UCSD-AML1 (cell line): ENCODE results near the gene IRX3.

Experiments used
- DNase-seq: peaks from one replicate; lab custom pipeline; 2025; ENCODE audit not compliant: unreplicated experiment; lab: John Stamatoyannopoulos, UW

The IRX3 gene

GRCh38 chr16:54291656-54292487, 5.3 kb upstream of the IRX3 start:
- no peak for DNase-seq

GRCh38 chr16:54290833-54291655, 4.5 kb upstream of the IRX3 start:
- no peak for DNase-seq

GRCh38 chr16:54289945-54290832, 3.6 kb upstream of the IRX3 start:
- no peak for DNase-seq

- DNase-seq, result no peak
Measured at GRCh38 chr16:54289242-54289944, 2.8 kb upstream of the IRX3 start.

- DNase-seq, result no peak
Measured at GRCh38 chr16:54288835-54289241, 2.3 kb upstream of the IRX3 start.

GRCh38 chr16:54288030-54288834, 1.6 kb upstream of the IRX3 start:
- DNase-seq, result no peak

- DNase-seq, result no peak
Measured at GRCh38 chr16:54287131-54288029, 793 bp upstream of the IRX3 start.

DNA sequence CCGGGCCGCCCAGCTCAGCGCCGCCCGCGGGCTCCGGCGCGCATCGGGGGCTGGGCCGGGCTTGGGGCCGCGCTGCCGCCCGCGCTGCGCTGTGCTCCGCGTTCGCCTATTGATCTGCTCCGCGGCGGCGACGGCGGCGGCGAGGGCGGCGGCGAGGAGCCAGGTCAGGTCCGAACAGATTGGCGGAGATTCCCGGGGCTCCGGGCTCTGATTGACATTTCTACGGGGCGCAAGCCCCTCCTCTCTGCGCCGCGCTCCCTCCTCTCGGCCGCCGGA, 559 bp downstream of the IRX3 start:
- no peak for DNase-seq

- no peak for DNase-seq
Measured at GRCh38 chr16:54285414-54286089, 1.0 kb downstream of the IRX3 start.

- DNase-seq, result no peak
Measured at GRCh38 chr16:54284931-54285413, 1.6 kb downstream of the IRX3 start.

DNA sequence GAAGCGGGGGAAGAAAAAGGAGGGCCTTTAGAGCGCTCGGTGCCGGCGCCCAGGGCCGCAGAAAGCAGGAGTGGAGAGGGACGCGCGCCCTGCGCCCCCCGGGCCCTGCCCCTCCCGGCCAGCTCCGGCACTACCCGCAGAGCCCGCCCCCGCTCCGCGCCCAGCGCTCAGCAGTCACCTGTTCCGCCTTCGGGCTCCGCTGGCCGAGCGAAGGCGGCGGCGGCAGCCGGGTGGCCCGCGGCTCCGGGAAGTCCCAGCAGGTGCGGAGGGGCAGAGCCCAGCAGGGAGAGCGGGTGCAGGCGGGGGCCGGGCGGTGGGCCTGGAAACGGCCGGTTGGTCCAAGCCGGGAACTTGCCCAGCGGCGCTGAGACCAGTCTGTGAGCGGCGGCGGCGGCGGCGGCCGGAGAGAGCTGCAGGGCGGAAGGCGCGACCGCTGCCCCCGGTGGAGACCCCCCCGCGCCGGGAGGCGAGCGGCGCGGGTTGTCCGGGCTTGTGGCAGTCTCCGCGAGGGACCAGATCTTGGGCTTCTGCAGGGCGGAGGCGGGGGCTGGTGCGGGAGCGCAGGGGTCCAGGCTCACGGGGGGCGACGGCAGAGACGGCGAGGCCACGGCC, 2.2 kb downstream of the IRX3 start:
- DNase-seq, result no peak

- DNase-seq, result no peak
Measured at GRCh38 chr16:54283725-54284318, 2.8 kb downstream of the IRX3 start.

- DNase-seq, result no peak
Measured at GRCh38 chr16:54282928-54283724, 3.5 kb downstream of the IRX3 start.

DNA sequence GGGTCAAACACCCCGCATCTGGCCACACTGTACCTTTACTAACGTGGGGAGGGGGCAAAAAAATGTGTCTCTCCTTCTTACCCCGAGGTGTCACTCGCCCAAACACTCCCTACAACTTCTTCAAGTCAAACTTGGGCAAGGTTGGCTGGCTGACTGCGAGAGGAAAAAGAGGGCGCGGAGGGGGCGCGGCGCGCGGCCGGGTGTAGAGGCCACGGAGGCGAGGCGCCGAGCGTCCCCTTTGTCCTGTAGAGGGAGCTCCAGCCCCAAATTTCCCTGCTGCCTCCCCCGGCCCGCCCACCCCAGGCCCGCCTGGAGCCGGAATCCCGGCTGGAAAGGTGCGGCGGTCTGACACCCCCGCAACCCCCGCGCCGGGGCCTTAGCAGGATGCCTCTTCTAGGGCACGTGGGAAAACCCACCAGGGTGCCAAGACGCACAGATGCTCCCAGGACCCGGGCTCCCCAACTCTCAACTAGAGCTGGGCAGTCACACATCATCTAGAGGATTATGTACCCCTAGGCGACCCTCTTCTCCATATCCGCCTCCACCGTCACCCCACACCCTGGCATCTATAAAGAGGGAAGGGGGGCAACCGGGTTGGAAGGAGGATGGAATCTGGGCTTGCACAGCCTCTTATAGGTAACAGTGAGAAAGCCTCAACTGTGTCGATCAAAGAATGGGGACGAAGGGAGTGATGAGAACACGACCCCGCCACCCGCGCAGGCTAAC, 4.2 kb downstream of the IRX3 start:
- DNase-seq, result no peak

- DNase-seq, result no peak
Measured at GRCh38 chr16:54281535-54282201, 4.9 kb downstream of the IRX3 start.
